ENCODE results near the gene NPAS3. TPM values are rescaled to one million over a fixed set of nuclear protein-coding genes. Genes with fewer than 3 reads are reported as not detected.

The NPAS3 gene
- total RNA-seq, 4 donors from 2014 or later, result 0.51 to 15.2 (median 6.6) TPM

DNA sequence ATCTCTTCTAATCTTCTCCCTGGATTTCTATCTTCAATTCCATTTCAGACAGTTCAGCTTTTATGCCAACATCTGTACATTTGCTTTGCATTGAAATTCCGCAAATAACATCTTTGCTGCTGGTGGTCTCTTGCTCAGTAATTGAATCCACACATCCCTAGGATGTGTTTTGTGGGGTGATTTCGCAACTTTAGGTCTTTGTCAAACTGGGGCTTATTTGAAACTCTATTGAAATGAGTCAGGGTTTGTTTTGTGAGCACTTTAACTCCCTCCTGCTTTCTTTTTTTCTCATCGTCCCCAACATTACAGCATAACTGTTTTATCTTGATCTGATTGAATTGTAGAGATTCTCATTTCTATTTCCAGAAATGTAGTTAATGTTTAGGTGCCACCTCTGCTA, 404.3 kb downstream of the NPAS3 start:
- no peaks in the 10 kb centered on the region for H3K36me3 ChIP-seq
- H3K4me1 ChIP-seq, result no peaks in the 10 kb centered on the region
- no peaks in the 10 kb centered on the region for H3K9me3 ChIP-seq
- no peak for DNase-seq
- H3K4me3 ChIP-seq, result no peak overlapping the region
- H3K27ac ChIP-seq, result no peak overlapping the region
- intact Hi-C loops (cut with DNase I; ENCODE audit: low total_unique reads), result no loop called here
- TF ChIP-seq, protein P1, sequence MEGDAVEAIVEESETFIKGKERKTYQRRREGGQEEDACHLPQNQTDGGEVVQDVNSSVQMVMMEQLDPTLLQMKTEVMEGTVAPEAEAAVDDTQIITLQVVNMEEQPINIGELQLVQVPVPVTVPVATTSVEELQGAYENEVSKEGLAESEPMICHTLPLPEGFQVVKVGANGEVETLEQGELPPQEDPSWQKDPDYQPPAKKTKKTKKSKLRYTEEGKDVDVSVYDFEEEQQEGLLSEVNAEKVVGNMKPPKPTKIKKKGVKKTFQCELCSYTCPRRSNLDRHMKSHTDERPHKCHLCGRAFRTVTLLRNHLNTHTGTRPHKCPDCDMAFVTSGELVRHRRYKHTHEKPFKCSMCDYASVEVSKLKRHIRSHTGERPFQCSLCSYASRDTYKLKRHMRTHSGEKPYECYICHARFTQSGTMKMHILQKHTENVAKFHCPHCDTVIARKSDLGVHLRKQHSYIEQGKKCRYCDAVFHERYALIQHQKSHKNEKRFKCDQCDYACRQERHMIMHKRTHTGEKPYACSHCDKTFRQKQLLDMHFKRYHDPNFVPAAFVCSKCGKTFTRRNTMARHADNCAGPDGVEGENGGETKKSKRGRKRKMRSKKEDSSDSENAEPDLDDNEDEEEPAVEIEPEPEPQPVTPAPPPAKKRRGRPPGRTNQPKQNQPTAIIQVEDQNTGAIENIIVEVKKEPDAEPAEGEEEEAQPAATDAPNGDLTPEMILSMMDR (IDR thresholded peaks at IDR 0.05), result no peak
- TF ChIP-seq POLR2A (IDR thresholded peaks at IDR 0.05), result no peak
- no peaks in the 10 kb centered on the region for H3K27me3 ChIP-seq

DNA sequence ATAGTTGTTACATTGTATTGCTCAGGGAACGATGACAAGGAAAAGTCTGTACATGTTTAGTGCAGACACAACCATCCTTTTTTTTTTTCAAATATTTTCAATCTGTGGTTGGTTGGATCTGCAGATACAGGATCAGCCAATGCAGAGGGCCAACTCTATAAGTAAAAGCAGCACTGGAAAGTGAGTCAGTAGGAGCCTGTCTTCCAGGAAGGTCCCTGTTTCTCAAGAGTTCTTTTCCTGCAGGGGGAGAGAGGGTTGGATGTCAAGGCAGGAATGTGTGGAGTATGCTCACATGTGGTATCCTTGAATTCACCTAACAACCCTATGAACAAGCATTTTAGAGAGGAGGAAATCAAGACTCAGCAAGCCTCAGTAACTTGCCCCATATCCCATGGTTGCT, 409.1 kb downstream of the NPAS3 start:
- intact Hi-C loops (cut with DNase I; ENCODE audit: low total_unique reads), result no loop called here
- H3K4me3 ChIP-seq, result no peak overlapping the region
- no peaks in the 10 kb centered on the region for H3K9me3 ChIP-seq
- H3K4me1 ChIP-seq, result no peaks in the 10 kb centered on the region
- no peaks in the 10 kb centered on the region for H3K36me3 ChIP-seq
- H3K27me3 ChIP-seq, result no peaks in the 10 kb centered on the region
- TF ChIP-seq, protein P1 (IDR thresholded peaks at IDR 0.05), result no peak
- TF ChIP-seq POLR2A (IDR thresholded peaks at IDR 0.05), result no peak
- no peak for DNase-seq
- H3K27ac ChIP-seq, result no peak overlapping the region

DNA sequence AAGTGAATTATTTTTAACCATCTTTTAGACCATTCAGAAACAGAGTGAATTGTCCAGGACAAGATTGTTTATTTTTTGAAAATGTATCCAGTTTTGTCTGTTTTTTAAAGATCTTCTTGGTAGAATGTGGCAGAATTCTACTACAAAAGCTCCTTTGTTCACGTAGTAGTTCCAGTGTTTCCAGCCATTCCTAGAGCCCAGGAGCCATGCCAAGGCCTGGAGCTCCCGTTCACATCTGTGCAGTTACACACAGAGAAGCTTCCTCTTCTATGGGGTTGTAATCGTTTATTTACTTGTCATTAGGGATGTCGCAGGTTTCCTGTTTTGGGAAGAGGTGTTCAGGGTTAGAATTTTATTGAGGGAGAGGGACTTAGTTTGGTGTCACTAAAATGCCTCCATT, 409.8 kb downstream of the NPAS3 start:
- no peak for DNase-seq
- Histone ChIP-seq H3K36me3 (no peaks in the 10 kb centered on the region), H3K9me3 (no peaks in the 10 kb centered on the region), H3K27me3 (no peaks in the 10 kb centered on the region), H3K4me1 (no peaks in the 10 kb centered on the region), H3K4me3 (no peak overlapping the region), H3K27ac (no peak overlapping the region)
- no peak for TF ChIP-seq POLR2A (IDR thresholded peaks at IDR 0.05)
- TF ChIP-seq, protein P1 (IDR thresholded peaks at IDR 0.05), result no peak
- intact Hi-C loops (cut with DNase I; ENCODE audit: low total_unique reads), result no loop called here

DNA sequence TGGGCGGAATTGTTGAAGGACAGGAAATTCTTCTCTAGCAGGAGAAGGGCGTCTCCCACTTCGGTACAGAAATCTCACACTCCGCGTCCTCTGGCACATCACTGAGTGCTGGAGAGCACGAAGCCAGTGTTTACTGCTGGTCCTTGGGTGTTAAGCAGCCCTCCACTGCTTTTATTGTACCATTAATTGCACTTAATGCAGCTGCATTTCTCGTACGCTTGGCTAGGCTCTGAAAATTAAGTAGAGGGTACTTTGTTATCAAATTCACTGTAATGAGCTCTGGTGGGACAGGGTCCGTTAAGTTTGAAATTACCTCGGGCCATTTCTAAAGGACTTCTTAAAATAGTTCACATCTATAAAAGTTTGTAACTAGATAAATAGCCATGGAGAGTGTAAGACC, 411.2 kb downstream of the NPAS3 start:
- H3K27ac ChIP-seq, result no peak overlapping the region
- no peaks in the 10 kb centered on the region for H3K9me3 ChIP-seq
- H3K4me1 ChIP-seq, result no peaks in the 10 kb centered on the region
- no peak for DNase-seq
- no peak overlapping the region for H3K4me3 ChIP-seq
- H3K27me3 ChIP-seq, result no peaks in the 10 kb centered on the region
- intact Hi-C loops (cut with DNase I; ENCODE audit: low total_unique reads), result no loop called here
- no peaks in the 10 kb centered on the region for H3K36me3 ChIP-seq
- TF ChIP-seq, protein P1 (IDR thresholded peaks at IDR 0.05), result no peak
- TF ChIP-seq POLR2A (IDR thresholded peaks at IDR 0.05), result no peak

DNA sequence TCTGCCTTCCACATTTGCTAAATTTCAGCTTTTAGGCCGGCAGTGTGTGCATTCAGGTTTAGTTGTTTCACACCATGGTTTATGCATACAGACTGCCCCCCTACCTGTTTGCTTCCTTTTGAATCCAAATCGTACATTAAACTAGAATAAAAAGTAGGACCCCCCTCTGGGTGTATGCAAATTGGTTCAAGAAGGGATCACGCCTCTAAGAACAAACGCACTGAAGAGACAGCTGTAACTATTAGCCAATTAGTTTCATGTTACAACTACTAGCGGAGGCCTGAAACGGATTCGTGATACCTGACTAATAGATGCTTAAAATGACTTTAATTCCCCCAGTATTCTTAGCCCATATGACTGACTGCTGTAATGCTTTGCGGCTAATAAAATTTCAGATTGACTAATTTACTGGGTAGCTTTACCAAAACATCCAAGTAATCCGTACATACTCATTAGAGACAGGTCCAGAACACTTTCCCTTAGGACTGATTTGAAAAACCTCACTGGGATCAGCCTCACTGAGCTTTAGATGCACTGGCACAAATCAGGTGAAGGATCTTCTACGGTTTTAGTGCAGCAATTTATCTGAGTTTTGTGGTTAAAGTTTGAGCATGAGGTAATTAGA, 411.8 kb downstream of the NPAS3 start:
- no peak overlapping the region for H3K27ac ChIP-seq

More for the DNA sequence above, 411.8 kb downstream of the NPAS3 start:
- Histone ChIP-seq H3K27me3 (no peaks in the 10 kb centered on the region), H3K9me3 (no peaks in the 10 kb centered on the region), H3K36me3 (no peaks in the 10 kb centered on the region), H3K4me3 (no peak overlapping the region), H3K4me1 (no peaks in the 10 kb centered on the region)
- TF ChIP-seq POLR2A (IDR thresholded peaks at IDR 0.05), result no peak
- TF ChIP-seq, protein P1 (IDR thresholded peaks at IDR 0.05), result no peak
- intact Hi-C loops (cut with DNase I; ENCODE audit: low total_unique reads), result no loop called here
- no peak for DNase-seq

All from uterus (tissue), 4 donors.